Uterus (tissue), 2 donors: Measurements from ENCODE around the gene SLC35F6.

Experiments
- CTCF ChIP-seq, 4 experiments: fragments of 200-600 bp in 2 of 4; fragments of 450-650 bp in 2 of 4; sonication (generic) in 2 of 4; IDR thresholded peaks; one replicate each; pipeline ENCODE4 v1.5.1; 2016 to 2019; ENCODE audit warnings: antibody characterized with exemption in 4 of 4, mild to moderate bottlenecking in 2 of 4, moderate library complexity in 1 of 4
- POLR2A ChIP-seq, 2 donors: fragments of 450-650 bp; IDR thresholded peaks; one replicate each; pipeline ENCODE4 v1.6.1; 2016; ENCODE audit warnings: antibody characterized with exemption in 2 of 2, mild to moderate bottlenecking in 1 of 2, moderate library complexity in 1 of 2

DNA sequence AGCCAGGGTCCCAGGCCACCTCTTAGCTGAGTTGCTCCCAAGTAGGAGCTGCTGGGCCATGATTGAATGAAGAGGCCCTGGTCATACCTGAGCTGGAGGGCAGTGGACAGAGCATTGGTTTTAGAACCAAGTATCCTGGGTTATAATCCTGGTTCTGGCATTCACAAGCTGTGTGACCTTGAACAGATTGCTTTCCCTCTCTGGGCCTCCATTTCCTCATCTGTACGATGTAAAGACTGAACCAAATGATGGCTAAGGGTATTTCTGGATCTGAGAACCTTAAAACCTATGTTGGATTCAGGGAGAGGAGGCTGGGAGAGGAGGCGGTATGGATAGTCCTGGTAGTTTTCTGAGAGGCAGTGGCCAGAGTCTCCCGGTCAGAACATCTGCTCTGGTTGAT, 40.6 kb upstream of the SLC35F6 start:
- TF ChIP-seq CTCF (IDR thresholded peaks at IDR 0.05), result no peak
- TF ChIP-seq POLR2A (IDR thresholded peaks at IDR 0.05), result no peak
